DMS53 treated with DMSO at 0.1 percent for 48 hours (cell line): ENCODE results near the gene ZBBX.

Source experiments
- DNase-seq: peaks from one replicate; lab custom pipeline; 2025; ENCODE audit not compliant: unreplicated experiment; lab: John Stamatoyannopoulos, UW

The ZBBX gene

DNA sequence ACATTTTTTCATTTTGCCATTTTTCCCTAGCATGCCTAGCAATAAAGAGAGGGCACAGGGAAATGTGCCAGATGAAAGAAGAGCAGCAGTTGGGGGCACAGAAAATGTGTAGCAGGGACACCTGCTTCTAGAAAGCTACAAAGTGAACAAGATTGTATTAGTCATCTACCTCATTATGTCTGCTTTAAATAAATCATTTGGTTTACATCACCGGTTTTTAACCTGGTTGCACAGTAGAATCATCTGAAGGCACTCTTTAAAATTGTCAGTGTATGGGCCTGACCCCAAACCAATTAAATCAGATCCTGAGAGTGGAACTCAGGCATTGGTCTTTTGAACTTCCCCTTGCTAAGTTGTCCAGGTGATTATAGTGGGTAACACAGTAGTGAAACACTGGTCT is 73.8 kb downstream of the ZBBX start:
- no peak for DNase-seq

DNA sequence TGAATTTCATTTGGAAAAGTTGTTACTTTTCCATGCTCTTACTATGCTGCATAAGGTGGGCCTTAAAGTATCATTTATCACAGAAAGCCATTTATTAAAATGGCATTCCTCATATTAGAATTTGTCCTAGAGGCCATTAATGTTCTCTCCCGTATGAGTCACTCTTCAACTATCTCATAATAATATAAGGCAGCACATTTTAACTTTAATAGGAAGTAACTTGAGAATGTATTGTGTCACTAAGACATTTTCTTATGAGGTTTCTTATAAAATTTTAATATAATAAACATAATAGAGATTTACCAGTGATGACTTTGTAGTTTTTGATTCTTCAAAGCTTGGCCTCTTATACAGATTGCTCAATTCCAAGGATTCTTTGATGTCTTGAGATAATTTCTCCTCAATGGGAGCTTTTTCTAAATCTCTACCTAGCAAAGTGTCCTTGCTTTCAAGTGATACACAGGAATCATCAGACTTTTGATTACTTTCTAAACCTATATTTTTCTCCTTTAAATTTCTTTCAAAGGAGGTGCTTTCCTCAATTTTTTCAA is 74.7 kb downstream of the ZBBX start:
- DNase-seq = no peak

DNA sequence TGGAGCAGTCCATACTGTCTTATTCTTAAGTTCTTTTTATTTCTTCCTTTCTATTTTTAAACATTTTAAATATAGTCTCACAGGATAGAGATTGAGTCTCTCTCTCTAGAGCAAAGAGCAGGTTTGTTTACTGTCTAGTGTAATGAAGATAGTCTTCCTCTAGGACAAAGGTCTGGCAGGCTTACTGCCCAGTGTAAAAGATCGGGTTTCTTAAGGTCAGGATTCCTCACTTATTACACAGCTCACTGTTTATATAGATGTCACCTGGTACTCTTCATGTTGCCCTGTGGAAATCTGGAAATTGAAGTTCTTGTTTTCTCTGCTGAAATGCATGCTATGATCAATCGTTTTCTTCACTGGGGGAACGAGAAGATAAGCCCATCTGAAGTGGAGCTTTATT is 76.0 kb downstream of the ZBBX start:
- peak; percentile 56 for DNase-seq

DNA sequence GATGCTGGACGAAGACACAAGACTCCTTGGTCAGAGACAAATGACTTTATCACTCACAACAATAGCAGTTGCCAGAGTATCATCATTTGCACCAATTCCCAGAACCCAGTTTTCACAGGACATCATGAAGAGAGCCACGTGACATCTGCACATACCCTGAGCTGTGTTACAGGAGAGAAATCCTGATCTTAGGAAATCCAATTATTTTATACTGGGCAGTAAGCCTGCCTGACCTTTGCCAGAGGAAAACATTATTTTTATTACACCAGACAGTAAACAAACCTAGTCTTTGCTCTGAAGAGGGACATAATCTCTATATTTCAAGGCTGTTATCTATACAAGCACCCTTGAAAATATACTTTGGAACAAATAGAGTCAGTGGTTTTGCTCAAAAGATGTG is 77.4 kb downstream of the ZBBX start:
- no peak for DNase-seq

DNA sequence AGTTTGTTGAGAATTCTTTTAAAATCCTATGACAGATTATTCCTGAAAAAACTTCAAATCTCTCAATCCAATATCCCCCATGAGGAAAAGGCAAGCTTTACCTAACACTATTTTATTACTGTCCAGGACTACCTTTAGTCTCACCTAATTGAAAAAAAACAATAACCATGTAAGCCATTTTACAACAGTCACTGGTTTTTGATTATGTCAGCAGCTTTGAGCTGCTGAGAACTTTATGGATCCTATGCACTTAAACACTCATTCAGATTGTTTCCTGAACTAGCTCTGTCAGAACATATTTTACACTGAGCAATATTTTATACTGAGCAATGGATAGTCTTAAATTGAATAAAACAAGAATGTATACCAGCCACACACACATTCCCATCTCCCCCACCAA is 79.9 kb downstream of the ZBBX start:
- no peak for DNase-seq

DNA sequence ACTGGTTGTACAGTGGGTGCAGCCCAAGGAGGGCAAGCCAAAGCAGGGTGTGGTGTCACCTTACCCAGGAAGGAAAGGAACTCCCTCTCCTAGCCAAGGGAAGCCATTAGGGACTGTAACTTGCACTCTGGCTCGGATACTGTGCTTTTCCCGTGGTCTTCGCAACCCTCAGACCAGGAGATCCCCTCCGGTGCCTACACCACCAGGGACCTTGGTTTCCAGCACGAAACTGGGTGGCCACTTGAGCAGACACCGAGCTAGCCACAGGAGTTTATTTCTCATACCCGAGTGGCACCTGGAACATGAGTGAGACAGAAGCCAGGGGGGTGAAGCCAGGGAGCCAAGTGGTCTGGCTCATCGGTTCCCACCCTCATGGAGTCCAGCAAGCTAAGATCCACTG is 90.7 kb downstream of the ZBBX start:
- DNase-seq = no peak

DNA sequence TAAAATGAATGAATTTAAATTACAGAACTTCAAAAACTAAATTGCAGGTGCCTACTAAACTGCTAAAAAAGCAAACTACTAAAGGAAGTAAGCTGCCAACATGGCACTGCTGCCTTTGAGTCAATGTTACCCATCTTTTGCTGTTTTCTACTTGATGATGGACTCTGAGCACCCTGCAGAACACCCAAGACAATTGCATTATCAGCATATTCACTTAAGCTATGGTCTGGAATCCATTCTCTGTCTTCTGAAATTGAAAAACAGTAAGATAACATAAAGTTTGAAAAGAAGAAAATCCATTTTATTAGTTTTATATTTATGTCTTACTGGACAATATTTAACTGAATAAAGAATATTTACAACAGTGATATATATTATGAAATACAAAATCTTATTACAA is 91.4 kb downstream of the ZBBX start:
- DNase-seq = no peak

DNA sequence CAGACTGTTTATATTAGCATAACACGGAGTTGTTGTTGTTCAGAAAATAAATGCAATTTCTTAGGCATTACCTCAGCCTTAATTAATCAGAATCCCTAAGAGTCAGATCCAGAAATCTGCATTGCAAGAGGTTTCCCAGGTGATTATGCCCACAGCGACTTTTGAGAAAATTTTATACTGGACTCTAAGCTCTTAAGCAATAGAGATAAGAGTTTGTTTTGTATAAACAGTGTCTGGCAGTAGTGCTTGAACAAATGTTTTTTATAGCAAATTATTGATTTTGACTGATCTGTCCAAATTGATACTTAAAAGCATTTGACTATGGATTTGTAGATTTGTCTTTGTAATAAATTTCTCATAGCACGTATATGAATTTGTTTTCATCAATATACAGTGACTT is 92.8 kb downstream of the ZBBX start:
- DNase-seq = no peak

DNA sequence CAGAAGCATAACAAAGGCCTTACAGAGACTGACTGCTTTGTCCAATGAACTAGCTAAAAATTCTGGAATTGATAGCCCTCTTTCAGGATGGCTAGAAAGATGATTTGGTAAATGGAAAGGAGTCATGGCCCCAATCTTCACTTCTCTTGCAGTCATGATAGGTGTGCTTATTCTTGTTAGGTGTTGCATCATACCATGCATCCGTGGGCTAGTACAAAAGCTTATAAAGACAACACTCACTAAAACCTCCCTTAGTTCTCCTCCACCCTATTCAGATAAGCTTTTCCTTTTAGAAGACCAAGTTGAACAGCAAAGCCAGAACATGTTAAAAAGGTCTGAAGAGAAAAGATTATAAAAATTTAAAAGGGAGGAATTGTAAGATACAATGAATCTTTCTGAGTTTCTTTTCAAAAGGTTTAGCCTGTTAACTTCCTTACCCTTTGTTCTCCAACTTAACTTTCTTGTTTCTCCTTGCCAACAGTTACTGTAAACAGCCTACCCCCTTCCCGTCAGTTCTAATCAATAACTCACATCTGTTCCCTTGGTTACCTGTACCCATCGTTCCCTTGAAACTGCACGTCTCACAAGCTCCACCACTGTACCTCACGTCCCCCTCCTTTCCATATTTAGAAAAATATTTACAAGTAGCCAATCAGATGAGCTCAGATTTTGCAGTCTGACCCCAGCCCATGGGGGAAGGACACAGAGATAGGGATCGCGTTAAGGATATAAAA is 105.8 kb downstream of the ZBBX start:
- DNase-seq = no peak

DNA sequence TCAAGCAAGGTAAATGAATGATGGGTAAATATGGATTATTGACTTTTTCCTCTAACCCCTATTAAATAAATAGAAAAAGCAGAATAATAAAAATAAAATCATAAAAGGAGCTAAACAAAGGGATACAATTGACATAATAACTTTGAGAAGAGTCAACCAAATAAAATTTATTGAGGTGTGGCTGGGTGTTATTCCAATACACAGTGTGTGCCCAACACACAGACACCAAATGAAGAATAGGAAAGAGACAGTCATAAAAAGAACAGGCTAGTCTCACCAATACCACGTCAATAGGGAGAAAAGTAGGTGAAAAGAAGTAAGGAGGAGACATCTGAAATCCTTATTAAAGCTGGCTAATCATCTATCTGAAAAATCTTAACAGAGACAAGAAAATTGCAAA is 127.1 kb downstream of the ZBBX start:
- DNase-seq = no peak

DNA sequence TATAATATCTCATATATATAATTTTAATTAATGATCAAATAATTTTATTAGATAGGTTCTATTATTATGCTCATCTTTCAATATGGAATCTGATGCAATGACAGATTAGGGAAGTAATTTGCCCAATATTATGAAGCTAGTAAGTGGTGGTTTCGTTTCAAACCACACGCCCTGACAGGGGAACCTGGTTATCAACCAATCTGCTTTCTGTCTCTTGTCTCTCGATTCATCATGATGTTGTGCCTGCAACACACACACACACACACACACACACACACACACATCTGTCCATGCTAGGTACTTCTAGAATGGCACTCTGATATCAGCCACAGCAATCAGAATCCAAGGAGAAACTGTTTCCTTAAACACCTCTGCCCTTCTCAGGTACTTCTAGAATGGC is 128.4 kb downstream of the ZBBX start:
- DNase-seq = no peak

DNA sequence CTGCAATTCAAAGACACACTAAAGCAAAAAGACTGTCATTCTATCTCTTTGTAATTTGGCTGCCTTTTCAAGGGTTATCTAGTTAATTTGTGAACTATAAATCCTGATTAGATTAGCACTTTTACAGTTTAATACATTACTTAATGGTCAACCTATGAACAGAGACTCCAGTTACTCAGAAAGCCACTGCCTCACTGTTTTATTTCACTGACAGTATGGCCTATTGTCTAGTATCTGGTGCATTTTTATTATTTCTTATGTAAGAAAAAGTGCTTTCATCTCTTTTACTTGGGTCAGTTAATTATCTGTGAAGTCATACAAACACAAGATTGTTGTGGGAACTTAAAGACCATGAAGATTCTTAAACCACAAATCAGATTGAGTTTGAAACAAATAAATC is 133.8 kb downstream of the ZBBX start:
- no peak for DNase-seq

DNA sequence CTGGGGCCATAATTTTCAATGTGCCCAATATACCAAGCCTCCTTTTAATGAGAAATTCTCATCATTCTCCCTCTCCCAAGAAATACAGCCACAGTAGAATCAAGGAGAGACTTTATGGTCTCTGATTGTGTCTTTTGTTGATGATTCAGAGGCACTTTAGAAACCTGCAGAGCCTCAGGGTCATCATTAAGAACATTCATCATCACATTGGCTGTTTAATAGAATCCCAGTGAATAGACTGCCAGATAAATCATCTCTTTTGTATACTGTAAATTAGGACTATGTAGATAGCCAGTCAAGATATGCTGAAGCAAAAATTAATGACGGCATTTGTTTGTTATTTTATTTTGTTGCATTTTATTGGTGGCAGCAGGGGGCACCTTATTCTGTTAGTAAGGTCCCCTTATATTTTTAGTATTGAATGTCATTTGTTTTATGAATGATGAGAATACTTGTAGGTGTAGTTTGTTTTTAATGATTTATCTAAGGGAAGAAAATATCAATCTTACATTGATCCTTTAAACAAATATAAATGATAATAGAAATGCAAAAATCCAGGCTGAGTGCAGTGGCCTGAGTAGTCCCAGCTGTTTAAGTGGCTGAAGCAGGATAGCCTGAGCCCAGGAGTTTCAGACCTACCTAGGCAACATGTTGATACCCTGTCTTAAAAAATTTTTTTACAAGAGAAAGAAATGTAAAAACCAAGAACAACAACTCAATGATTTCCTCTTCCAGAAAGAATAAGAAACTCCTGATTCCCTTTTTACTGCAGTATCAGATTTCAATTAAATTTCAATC is 138.8 kb downstream of the ZBBX start:
- no peak for DNase-seq

DNA sequence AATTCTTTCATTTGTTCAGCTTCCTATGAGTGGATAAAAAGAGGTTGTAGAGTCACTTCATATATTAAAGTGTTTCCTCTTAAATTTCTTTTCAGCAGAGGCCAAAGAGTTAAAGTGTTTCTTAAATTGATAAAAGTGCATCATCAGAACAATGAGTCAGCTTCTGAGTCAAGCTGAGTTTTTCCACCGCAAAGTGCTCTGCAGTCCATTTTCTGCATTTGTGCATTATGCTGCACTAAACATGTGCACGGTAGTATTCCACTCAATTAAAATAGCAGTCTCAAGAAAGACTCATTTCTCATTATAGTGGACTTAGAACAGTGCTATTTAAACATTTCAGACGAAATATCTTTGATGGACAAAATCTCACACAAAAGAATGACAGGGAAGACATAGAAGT is 152.0 kb downstream of the ZBBX start:
- DNase-seq = no peak

DNA sequence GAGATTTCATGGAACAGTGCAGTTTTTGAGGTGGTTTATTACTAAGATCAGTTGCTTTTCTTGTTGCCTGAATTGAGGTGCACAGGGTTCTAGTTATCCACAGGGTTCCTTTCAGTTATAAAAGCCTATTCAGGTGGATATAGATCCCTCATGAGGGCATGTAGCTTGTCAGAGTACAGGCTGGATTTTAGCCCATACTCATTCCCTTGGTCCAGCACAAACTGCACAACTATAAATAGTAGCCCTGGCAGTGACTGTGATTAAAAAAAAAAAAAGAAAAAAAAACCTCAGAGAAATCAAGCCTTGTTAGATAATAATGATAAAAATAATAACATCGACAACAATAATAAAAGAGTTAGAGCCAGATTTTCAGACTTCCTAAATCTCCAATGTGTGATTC is 154.3 kb downstream of the ZBBX start:
- no peak for DNase-seq

DNA sequence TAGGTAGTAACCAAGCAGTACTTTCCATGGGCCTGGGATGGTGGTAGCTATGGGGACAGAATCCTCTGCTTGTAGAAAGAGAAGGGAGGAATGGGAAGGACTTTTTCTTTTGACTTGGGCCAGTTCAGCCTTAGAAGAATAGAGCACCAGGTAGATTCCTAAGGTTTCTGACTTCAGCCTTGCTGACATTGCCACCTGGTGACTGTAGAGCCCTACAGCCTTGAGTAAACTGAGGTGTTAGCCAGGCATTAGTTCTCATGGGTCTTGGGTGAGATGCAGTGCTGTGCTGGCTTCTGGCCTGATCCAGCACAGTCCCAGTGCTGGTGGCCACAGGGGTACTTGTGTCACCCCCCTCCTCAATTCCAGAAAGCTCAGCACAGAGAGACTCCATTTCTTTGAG is 171.1 kb downstream of the ZBBX start:
- peak; percentile 2 for DNase-seq

DNA sequence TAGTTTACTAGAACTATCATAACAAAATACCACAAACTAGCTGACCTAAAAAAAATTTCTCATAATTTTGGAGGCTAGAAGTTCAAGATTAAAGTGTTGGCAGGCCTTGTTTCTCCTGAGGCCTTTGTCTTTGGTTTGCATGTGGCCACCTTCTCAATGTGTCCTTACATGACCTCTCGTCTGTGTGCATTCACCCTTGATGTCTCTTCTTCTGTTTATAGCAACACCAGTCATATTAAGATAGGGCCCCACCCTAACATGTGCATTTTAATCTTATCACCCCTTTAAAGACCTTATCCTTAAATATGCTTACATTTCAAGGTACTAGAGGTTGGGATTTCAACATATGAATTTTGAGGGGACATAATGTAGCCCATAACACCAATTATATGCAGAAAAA is 177.0 kb downstream of the ZBBX start:
- no peak for DNase-seq

DNA sequence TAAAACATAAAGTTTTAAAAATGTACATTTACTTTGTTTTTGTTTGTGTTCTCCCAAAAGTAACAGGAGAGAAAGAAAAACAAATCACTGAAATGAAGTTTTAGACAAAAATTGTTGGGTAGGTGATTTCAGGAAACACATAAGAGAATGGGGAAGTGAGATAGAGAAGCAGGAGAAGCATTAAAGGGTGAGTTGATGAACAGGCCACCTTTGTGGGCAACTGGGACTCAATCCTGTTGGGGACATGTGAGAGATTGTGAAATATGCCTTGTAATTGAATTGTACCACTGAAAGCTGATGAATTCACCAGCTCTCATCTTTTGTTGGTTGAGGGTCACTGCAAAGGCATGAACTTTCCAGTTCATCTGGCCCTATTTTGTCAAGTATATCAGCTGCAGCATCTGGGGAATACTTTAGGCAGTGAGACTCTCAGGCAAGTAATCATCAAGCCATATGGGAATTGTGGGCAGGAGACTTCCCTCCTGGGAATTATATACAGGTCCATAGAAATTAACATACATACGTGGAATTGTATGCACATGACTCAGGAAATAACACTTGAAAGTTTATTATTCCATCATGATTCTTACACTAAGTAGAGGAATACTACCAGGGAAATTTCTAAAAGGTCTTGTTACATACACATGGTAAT is 181.0 kb downstream of the ZBBX start:
- no peak for DNase-seq
